IPS-18a (cell line): ENCODE data around the gene STMND1.

Experiments
- H3K27ac ChIP-seq: one replicate; pipeline ENCODE4 v1.5.1; 2013; ENCODE audit warnings: low read length
- H3K27me3 ChIP-seq: one replicate; pipeline ENCODE4 v1.6.1; 2013; ENCODE audit warnings: mild to moderate bottlenecking, low read length; ENCODE audit not compliant: control insufficient read depth, insufficient read depth
- H3K36me3 ChIP-seq: one replicate; pipeline ENCODE4 v1.6.1; 2013; ENCODE audit warnings: low read depth, low read length; ENCODE audit not compliant: control insufficient read depth
- H3K4me1 ChIP-seq: one replicate; pipeline ENCODE4 v1.6.1; 2013; ENCODE audit warnings: low read depth, low read length; ENCODE audit not compliant: control insufficient read depth
- H3K4me3 ChIP-seq: one replicate; pipeline ENCODE4 v1.5.1; 2013; ENCODE audit warnings: low read length
- H3K9ac ChIP-seq: one replicate; pipeline ENCODE4 v1.6.1; 2013; ENCODE audit warnings: mild to moderate bottlenecking, low read length, moderate library complexity
- H3K9me3 ChIP-seq: one replicate; pipeline ENCODE4 v1.6.1; 2013; ENCODE audit warnings: low read depth, low read length; ENCODE audit not compliant: control insufficient read depth

STMND1 gene

GRCh38 chr6:17167327-17167979 lies 65.6 kb downstream of the STMND1 start:
- Histone ChIP-seq H3K9me3 (no peaks in the 10 kb centered on the region), H3K27ac (no peak overlapping the region), H3K36me3 (no peaks in the 10 kb centered on the region), H3K9ac (no peak overlapping the region), H3K4me3 (no peak overlapping the region), H3K27me3 (no peaks in the 10 kb centered on the region), H3K4me1 (peaks cover 3% of the 10 kb centered on the region)

GRCh38 chr6:17169291-17169690 lies 67.4 kb downstream of the STMND1 start:
- peaks cover 3% of the 10 kb centered on the region for H3K4me1 ChIP-seq
- H3K27me3 ChIP-seq, result no peaks in the 10 kb centered on the region
- no peak overlapping the region for H3K27ac ChIP-seq
- H3K9me3 ChIP-seq, result no peaks in the 10 kb centered on the region
- no peak overlapping the region for H3K9ac ChIP-seq
- no peak overlapping the region for H3K4me3 ChIP-seq
- H3K36me3 ChIP-seq, result no peaks in the 10 kb centered on the region

- H3K27ac ChIP-seq, result no peak overlapping the region
- H3K9me3 ChIP-seq, result no peaks in the 10 kb centered on the region
- H3K4me3 ChIP-seq, result no peak overlapping the region
- H3K27me3 ChIP-seq, result no peaks in the 10 kb centered on the region
- peaks cover 3% of the 10 kb centered on the region for H3K4me1 ChIP-seq
- no peak overlapping the region for H3K9ac ChIP-seq
- no peaks in the 10 kb centered on the region for H3K36me3 ChIP-seq
Observed at GRCh38 chr6:17169711-17170110, 67.9 kb downstream of the STMND1 start.

GRCh38 chr6:17172836-17173470 lies 71.1 kb downstream of the STMND1 start:
- no peaks in the 10 kb centered on the region for H3K27me3 ChIP-seq
- no peak overlapping the region for H3K4me3 ChIP-seq
- no peaks in the 10 kb centered on the region for H3K4me1 ChIP-seq
- no peak overlapping the region for H3K27ac ChIP-seq
- no peaks in the 10 kb centered on the region for H3K9me3 ChIP-seq
- no peak overlapping the region for H3K9ac ChIP-seq
- no peaks in the 10 kb centered on the region for H3K36me3 ChIP-seq

- no peak overlapping the region for H3K9ac ChIP-seq
- H3K4me3 ChIP-seq, result no peak overlapping the region
- no peaks in the 10 kb centered on the region for H3K27me3 ChIP-seq
- no peak overlapping the region for H3K27ac ChIP-seq
- no peaks in the 10 kb centered on the region for H3K36me3 ChIP-seq
- H3K9me3 ChIP-seq, result no peaks in the 10 kb centered on the region
- peaks cover 4% of the 10 kb centered on the region for H3K4me1 ChIP-seq
Observed at GRCh38 chr6:17178326-17178725, 76.5 kb downstream of the STMND1 start.

GRCh38 chr6:17178754-17179529 lies 77.1 kb downstream of the STMND1 start:
- Histone ChIP-seq H3K4me1 (peaks cover 4% of the 10 kb centered on the region), H3K27ac (no peak overlapping the region), H3K9ac (no peak overlapping the region), H3K9me3 (no peaks in the 10 kb centered on the region), H3K36me3 (no peaks in the 10 kb centered on the region), H3K27me3 (no peaks in the 10 kb centered on the region), H3K4me3 (no peak overlapping the region)

- H3K9me3 ChIP-seq, result no peaks in the 10 kb centered on the region
- no peak overlapping the region for H3K9ac ChIP-seq
- no peaks in the 10 kb centered on the region for H3K27me3 ChIP-seq
- H3K4me3 ChIP-seq, result no peak overlapping the region
- no peaks in the 10 kb centered on the region for H3K36me3 ChIP-seq
- H3K27ac ChIP-seq, result no peak overlapping the region
- H3K4me1 ChIP-seq, result peaks cover 4% of the 10 kb centered on the region
Observed at GRCh38 chr6:17179530-17180073, 77.8 kb downstream of the STMND1 start.
